T47D (cell line): Measurements from ENCODE around the gene STPG2.
"Not testable (repeated sequence)": the region's sequence is repeated elsewhere in the genome, so short reads cannot be mapped to it uniquely, and the experiment has no call there.

Source experiments
- DNase-seq, 2 experiments: peaks; one replicate each; pipeline versions ENCODE4 v3.0.0 to v3.0.0-alpha.2; 2011 to 2012; ENCODE audit warnings: low read depth in 1 of 2, low spot score in 1 of 2
- JUND ChIP-seq: IDR thresholded peaks from 2 replicates; pipeline ENCODE4 v1.6.1; 2012; ENCODE audit warnings: low read depth
- in situ Hi-C: cut with HindIII; loops from 2 replicates; pipeline ENCODE4 v1.10.0; 2016; ENCODE audit warnings: low sequenced_read_pairs, low pct_unique_long_range_greater_than_20kb

STPG2 gene

GRCh38 chr4:97978791-97979488, 164.3 kb downstream of the STPG2 start:
- TF ChIP-seq JUND: no peak
- in situ Hi-C loops: no loop called here
- DNase-seq: no peak

DNA sequence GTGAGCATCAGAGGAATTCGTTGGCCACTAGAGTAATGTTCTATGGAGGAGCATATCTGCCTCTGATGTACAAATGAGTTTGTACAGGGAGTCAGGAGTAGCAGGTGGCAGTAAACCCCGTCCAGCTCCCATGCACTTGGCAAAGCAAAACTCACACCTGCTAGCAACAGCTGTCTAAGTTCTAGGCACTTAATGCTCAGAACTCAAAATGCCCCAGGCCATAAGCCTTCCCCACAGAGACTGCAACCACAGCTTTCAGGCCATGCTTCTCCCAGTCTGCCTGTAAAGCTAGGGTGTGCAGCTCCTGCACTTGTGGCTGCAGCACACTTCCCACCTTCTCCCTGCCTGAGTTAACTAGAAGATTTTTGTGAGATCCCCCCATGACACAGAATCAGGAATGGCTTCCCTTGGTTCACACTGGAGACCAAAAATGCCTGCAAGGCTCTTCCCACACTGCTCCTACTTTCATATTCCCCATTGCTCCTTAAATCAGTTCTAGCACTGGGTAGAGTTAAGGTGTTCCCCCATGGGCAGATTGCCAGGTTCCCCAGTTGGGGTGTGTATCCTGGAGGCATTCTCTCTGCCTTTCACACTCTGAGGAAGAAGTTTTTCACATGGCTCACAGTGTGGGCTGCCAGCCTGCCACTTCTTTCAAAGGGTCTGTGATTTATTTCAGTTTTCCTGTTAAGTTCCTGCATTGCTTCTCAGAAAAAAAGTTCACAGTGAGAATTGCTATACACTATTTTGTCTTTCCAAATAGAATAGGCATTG, 189.9 kb downstream of the STPG2 start:
- in situ Hi-C loops: no loop called here
- TF ChIP-seq JUND: no peak
- no peak for DNase-seq

- in situ Hi-C loops: no loop called here
- DNase-seq: no peak
- no peak for TF ChIP-seq JUND
Measured at GRCh38 chr4:97952763-97953162, 190.5 kb downstream of the STPG2 start.

GRCh38 chr4:97950836-97951235, 192.4 kb downstream of the STPG2 start:
- no peak for DNase-seq
- in situ Hi-C loops: no loop called here
- no peak for TF ChIP-seq JUND

DNA sequence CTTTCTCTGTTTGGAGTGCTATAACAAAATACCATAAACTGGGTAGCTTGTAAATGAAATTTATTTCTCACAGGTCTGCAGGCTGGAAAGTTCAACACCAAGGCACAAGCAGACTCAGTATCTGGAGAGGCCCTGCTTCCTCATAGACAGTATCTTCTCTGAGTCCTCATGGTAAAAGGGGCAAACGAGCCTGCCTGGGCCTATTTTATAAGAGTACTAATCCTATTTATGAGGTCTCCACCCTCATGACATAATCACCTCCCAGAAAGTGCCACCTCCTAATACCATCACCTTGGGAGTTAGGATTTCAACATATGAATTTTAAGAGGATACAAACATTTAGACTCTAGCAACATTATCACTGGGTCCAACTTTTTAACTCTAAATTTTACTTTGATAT, 200.3 kb downstream of the STPG2 start:
- in situ Hi-C loops: no loop called here
- TF ChIP-seq JUND: no peak
- no peak for DNase-seq

DNA sequence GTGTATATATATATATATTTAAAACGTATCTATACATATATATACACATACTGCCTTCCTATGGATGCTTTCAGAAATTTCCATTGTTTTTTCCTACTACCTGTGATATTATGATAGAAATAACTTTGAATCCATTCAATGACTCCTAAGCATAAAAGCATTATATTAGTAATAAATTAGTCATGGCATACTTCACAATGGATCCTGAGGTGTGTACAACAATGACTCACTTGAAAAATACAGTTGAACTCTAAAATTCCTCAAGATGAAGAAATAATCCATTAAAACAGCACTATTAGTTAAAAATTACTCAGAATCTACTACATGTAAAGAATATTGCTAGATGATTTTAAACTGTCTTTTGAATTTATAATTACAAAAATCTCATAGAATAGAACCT, 201.1 kb downstream of the STPG2 start:
- no peak for TF ChIP-seq JUND
- in situ Hi-C loops: no loop called here
- DNase-seq: no peak

DNA sequence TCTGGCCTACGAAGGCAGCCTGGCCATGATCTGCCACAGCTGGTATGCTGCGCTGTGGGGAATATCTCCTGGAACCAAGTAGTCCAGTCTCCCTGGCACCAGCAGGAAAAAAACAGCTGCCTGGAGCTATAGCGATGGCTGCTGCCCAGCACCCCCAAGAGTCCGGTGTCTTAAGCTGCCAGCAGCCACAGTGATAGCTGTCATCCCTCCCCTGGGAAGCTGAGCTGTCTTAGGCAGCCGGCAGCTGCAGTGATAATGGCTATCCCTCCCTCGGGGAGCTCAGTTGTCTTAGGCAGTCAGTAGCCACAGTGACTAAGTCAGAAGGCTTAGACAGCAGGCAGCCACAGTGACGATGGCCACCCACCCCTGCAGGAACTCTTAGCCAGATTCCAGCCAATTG, 205.1 kb downstream of the STPG2 start:
- TF ChIP-seq JUND: no peak
- in situ Hi-C loops: no loop called here
- DNase-seq: no peak

- no peak for DNase-seq
- TF ChIP-seq JUND: no peak
- in situ Hi-C loops: no loop called here
Measured at GRCh38 chr4:97924341-97924958, 218.8 kb downstream of the STPG2 start.

DNA sequence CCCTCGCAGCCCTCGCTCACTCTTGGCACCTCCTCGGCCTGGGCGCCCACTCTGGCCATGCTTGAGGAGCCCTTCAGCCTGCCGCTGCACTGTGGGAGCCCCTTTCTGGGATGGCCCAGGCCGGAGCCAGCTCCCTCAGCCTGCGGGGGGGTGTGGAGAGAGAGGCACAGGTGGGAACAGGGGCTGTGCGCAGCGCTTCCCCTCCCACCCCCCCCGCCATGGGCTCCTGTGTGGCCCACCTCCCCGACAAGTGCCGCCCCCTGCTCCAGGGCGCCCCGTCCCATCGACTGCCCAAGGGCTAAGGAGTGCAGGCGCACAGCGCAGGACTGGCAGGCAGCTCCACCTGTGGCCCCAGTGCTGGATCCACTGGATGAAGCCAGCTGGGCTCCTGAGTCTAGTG, 220.2 kb downstream of the STPG2 start:
- DNase-seq: no peak
- in situ Hi-C loops: no loop called here
- no peak for TF ChIP-seq JUND

DNA sequence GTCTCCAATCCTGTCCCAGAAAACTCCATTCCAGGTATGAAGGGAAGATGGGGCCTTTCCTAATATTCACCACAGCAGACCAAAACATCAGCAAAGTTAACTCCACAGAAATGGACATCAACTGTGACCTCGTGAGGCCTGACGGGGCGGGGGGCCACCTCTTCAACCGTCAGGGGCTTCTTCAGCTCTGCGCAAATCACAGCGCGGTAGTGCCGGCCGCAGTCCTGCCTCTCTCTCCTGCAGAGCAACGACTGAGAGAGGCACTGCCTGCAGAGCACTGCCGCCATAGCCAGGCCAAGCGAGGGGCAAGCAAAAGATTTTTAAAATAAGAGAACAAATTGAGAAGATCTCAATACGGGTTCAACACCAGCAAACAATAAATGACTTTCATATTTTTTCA, 226.2 kb downstream of the STPG2 start:
- in situ Hi-C loops: no loop called here
- DNase-seq: no peak
- no peak for TF ChIP-seq JUND

- no peak for DNase-seq
- in situ Hi-C loops: no loop called here
- no peak for TF ChIP-seq JUND
Measured at GRCh38 chr4:97912156-97912555, 231.1 kb downstream of the STPG2 start.

DNA sequence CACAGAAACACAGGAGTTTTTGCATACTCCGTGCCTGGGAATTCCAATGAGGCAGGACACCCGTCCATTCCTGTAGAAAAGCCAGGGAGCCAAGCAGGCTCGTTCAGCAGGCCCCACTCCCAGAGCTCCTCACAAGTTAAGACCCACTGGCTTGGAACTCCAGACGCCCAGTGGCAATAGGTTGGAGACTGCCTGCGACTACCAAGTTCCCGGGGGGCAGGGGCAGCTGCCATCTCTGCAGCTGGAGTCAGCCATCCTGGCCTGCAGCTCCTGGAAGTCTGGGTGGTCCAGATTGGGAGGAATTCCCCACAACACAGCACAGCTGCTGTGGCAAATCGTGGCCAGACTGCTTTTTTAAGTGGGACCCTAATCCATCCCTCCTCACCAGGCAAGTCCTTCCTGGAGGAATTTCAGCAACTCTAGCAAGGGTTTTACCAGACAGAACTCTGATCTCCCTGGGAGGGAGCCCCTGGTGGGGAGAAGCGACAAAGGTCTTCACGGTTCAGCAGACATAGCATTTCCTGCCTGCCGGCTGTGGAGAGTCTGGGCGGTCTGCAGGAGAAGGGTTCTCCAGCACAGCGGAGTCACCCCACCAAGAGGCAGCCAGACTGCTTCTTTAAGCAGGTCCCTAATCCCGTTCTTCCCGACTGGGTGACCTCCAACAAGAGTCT, 231.9 kb downstream of the STPG2 start:
- TF ChIP-seq JUND: no peak
- DNase-seq: no peak
- in situ Hi-C loops: no loop called here

GRCh38 chr4:97910005-97910404, 233.3 kb downstream of the STPG2 start:
- in situ Hi-C loops: no loop called here
- no peak for TF ChIP-seq JUND
- DNase-seq: peak in 1 of 2 experiments; percentile 37

- DNase-seq, in situ Hi-C loops: not testable (repeated sequence)
Measured at GRCh38 chr4:97903436-97904189, 239.7 kb downstream of the STPG2 start.
